Thyroid gland (tissue), 4 donors: Measurements from ENCODE around the gene CACNB3.

ENCODE experiments used
- POLR2A ChIP-seq, 2 donors: fragments of 450-650 bp; IDR thresholded peaks; one replicate each; pipeline ENCODE4 v1.6.1; 2017; ENCODE audit warnings: antibody characterized with exemption in 2 of 2, mild to moderate bottlenecking in 2 of 2, moderate library complexity in 1 of 2
- TF ChIP-seq, protein P1 (sequence below), 6 experiments: fragments of 200-600 bp in 3 of 6; fragments of 450-650 bp in 3 of 6; sonication (generic) in 3 of 6; IDR thresholded peaks; one replicate each; pipeline ENCODE4 v1.5.1; 2016 to 2019; ENCODE audit warnings: antibody characterized with exemption in 6 of 6, mild to moderate bottlenecking in 2 of 6, inconsistent platforms in 1 of 6, moderate library complexity in 1 of 6

DNA sequence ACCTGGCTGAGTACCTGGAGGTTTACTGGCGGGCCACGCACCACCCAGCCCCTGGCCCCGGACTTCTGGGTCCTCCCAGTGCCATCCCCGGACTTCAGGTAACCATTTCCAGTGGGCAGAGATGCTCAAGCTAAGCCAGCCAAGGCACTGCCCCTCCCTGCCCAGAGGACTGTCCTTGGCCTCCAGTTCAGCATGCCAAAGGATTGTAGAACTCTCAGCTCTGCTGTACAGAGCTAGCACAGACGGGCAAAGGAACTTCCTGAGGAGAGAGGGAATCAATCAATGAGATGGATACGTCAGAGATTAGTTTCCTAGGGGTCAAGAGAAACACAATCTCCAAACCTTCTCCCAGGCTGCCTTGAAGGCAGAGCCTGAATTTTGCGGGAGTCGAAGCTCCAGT, 8.7 kb downstream of the CACNB3 start:
- TF ChIP-seq, protein P1, sequence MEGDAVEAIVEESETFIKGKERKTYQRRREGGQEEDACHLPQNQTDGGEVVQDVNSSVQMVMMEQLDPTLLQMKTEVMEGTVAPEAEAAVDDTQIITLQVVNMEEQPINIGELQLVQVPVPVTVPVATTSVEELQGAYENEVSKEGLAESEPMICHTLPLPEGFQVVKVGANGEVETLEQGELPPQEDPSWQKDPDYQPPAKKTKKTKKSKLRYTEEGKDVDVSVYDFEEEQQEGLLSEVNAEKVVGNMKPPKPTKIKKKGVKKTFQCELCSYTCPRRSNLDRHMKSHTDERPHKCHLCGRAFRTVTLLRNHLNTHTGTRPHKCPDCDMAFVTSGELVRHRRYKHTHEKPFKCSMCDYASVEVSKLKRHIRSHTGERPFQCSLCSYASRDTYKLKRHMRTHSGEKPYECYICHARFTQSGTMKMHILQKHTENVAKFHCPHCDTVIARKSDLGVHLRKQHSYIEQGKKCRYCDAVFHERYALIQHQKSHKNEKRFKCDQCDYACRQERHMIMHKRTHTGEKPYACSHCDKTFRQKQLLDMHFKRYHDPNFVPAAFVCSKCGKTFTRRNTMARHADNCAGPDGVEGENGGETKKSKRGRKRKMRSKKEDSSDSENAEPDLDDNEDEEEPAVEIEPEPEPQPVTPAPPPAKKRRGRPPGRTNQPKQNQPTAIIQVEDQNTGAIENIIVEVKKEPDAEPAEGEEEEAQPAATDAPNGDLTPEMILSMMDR (IDR thresholded peaks at IDR 0.05): no peak
- TF ChIP-seq POLR2A (IDR thresholded peaks at IDR 0.05): no peak
